ENCODE measurements around the gene PEX7.

- TF ChIP-seq CTCF (conservative IDR thresholded peaks at IDR 0.05; ENCODE audit: low read depth, low read length) (no peak), EZH2phosphoT487 (IDR thresholded peaks at IDR 0.05; ENCODE audit: borderline replicate concordance, low read length) (no peak)
Observed at GRCh38 chr6:136777651-136778050, 44.7 kb upstream of the PEX7 start.

Data from PC-3 (cell line).